ENCODE results near the gene LIMD2. TPM values are rescaled to one million over a fixed set of nuclear protein-coding genes. Genes with fewer than 3 reads are reported as not detected.
"Not testable (repeated sequence)": the region's sequence is repeated elsewhere in the genome, so short reads cannot be mapped to it uniquely, and the experiment has no call there.

LIMD2 gene
- 38.4 TPM for polyA plus RNA-seq (2013, experiment 1 of 2; ENCODE audit: insufficient read length)
- 40.5 TPM for polyA plus RNA-seq (2013, experiment 2 of 2; ENCODE audit: insufficient read length)

DNA sequence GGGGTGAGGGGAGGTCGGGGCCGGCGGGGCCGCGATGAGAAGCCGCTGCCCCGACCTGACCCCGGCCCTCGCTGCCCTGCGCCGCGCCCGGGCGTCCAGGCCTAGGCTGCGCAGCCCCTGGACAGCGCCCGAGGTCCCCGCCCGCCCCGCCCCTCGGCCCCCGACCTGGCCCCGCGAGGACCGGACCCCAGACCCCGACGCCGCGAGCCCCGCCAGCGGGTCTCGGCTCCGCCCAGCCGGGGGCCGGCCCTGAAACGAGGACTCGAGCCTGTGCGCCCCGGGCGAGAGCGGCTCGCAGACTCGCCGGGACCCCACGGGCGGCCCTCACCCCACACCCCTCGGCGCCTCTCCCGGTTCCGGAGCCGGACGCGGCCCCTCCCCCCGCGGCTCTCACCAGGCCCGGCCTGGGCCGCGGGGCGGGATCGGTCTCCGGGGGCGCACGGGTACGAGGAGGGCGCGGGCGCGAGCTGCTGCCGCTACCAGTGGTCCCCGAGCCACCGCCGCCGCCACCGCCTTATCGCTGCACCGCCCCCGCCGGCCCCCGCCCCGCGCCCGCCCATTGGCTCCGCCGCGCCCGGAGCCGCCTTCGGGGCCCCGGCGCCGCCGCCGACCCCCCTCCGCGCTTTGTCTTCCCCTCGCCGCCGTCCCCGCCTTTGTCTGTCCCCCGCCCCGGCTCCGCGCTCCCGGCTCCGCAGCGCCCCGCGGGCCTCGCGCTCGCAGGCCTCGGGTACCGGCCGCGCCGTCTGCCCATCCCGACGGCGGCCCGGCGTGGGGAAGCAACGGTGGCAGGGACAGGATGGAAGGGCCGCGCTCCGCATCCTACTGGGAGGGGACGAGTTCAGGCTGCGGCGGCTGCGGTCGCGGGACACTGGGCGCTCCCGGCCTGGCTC lies at the start of gene LIMD2:
LIMD2 (minus strand) TSS at position 488 of the 890 bp plus-strand sequence. CDS start 827 bp downstream, outside the sequence.
- peak; percentile 69 for DNase-seq

DNA sequence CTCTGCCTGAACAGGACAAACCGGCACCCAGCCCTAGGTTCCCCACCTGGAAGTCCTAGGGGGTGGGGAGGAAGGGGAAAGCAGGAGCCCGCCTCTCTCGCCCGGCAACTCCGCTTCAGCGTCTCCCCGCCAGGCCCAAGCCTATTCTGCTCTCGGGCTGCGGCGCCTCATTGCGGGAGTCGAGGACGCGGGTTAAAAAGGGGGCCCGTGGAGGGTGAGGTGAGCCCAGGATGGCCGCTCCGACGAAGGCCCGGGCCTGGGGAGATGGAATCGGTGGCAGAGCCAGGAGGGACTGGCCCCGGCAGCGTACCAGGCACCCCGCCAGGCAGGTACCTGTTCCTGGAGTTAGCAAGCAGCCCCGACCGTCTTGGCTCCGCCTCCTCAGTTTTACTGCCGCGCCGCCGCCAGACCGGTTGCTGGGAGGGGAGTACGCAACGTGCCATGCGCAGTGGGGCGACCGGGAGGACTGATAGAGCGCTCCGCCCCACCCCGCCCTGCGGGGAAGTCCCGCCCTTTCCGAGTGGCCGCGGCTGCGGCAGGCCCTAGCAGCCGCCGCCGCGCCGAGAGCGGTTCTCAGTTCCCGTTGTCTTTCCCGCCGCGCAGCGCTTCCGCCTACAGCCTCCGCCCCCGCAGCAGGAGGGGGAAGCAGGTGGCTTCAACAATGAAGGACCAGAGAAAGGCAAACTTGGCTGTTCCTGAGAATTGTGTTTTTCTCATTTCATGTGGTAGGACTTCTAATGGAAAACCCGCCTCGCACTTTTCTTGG lies 41.7 kb upstream of the LIMD2 start, which contains the start of gene STRADA:
STRADA (minus strand) TSS at position 392 of the 766 bp plus-strand sequence. CDS start 13,430 bp downstream, outside the sequence.
- peak; percentile 96 for DNase-seq

DNA sequence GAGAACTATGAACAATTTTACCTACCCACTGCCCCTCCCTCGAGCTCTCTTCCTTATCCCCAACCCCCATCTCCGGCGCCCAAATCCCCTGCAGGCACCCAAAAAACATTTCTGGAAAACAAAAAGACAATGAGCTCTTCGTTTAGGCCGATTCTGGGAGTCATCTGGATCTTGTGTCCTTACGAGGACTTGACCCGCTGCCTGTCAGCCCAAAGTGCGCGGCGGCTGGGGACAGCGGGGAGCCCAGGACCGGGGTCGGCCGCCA lies 41.1 kb upstream of the LIMD2 start:
- no peak for DNase-seq

DNA sequence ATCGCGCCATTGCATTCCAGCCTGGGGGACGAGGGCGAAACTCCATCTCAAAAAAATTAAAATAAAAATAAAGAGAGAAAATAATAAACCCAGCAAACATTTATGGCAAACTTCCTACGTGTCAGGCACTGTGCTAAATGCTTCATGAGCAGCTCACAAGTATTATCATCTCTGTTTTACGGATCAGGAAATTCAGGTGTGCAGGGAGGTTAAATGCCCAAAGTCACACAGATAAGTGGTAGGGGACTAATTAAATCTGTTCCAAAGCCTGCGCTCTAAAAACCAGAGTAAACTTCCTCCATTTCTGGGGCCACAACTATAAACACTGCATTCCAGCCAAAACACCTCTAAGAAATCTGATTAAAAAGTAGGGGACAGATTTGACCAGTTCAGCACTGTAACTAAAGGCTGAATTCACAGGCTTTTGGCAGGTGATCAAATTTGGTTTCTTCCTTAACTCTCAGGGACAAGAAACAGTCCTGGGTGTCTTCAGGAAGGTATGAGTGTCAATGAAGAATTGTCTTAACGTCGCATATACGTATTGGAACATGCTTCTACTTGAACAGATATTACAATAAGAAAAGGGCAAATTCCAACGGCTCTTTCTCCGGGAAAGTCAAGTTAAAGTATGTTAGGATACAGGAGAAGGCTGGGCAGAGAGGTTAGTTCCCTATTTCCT lies 40.7 kb upstream of the LIMD2 start:
- no peak for DNase-seq

DNA sequence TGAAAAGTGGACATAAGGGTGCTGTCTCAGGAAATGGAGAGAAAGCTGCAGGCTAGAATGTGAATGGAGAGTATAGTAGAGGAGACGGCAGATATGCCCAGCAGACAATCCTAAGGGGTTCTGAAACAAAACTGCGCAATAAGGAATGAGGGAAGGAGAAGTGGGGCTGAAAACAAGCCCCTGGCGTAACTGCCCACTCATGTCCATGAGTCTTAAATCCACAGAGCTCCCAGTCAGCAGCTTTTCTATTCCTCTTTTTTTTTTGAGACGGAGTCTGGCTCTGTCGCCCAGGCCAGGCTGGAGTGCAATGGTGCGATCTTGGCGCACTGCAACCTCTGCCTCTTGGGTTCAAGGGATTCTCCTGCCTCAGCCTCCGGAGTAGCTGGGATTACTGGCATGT lies 35.8 kb upstream of the LIMD2 start:
- no peak for DNase-seq

DNA sequence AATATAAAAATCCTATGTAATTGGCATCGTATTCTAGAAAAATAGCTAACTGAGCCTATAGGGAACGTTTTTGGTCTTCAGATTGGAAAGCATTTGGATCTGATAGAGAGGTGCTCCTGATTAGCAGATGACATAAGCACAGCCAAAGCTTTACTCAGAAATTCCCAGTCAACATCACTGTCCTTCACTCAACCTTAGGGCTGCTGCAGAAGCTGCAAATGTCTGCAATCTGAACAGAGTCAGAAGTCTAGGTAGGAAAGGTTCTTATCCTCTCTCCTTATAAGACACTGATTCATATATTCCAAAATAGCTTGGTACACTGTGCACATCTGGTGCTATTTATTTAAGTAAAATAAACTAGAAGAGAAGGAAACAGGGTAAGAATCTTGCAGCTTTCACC lies 22.5 kb upstream of the LIMD2 start:
- DNase-seq, result no peak

DNA sequence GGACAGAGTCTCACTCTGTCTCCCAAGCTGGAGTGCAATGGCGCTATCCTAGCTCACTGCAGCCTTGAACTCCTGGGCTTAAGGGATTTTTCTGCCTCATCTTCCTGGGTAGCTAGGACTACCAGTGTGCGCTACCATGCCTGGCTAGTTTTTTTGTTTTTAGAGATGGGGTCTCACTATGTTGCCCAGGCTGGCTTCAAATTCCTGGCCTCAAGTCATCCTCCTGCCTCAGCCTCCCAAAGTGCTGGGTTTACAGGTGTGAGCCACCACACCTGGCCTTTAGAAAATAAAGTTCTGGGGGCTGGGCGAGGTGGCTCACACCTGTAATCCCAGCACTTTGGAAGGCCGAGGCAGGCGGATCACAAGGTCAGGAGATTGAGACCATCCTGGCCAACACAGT lies 20.3 kb upstream of the LIMD2 start:
- DNase-seq, result not testable (repeated sequence)

DNA sequence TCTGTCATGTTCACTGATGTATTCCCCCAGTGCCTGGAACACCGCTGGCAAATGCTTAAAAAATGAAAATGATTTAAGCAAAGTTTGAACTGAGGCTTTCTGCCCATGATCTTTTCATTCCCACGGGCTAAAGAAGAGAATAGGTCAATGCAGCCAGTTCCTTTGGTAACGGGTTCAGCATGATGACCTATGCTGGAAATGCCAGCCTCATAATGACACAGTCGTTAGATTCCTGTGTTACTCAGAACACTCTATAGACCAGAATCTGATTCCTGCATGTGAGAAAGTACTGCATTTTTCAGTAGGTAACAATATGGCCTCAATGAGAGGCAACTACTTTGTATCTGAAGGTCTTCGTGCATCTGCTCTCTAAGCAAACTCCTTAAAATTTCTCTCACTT lies 19.1 kb upstream of the LIMD2 start:
- DNase-seq, result no peak

DNA sequence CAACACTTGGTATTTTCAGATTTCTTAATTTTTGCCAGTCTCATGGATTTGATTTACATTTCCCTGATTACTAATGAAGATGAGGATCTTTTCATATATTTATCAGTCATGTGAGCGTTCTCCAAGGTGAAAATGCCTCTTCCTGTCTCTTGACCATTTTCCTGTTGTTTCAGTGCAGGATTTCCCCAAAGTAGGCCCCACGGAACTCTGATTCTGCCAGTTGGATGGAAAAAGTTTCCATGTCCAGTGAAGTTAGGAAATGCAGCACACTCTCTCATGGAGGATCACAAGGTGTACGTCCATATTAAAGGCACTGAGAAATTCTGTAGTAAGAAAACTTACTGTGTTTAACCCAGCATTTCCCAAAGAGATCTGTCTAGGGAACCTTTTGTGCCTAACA lies 16.5 kb upstream of the LIMD2 start:
- no peak for DNase-seq

DNA sequence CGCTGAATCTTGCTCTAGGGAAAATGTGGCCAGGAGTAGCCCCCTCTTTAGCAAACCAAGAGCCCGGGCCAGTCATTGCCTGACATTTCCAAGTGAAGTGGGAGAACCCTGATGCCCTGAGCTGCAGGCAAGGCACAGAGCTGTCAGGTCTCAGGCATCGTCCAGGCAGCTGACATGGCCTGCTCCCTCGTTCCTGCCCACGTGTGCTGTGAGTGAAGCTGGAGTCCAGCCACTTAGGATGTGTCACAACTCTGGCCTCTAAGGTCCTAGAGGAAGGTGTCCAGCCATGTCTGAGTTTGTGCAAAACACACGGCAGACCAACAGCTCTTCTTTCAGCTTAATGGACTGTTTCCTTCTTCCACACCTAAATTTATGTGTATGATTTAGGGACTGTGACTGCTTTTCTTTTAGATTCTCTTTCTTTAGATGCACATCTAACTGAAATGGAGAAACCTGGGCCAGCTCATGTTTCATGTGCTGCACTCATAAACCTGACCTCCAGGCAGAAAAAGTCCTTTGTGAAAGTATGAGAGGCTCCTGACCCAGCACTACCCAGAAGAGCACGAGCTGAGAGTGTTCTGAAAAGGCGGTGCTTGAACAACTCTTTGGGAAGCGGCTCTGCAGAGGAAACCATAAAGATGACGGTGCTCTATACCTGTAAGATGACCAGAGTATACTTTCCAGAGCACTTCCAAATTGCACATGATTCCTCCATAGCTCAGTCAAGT lies 14.8 kb upstream of the LIMD2 start:
- DNase-seq, result no peak

DNA sequence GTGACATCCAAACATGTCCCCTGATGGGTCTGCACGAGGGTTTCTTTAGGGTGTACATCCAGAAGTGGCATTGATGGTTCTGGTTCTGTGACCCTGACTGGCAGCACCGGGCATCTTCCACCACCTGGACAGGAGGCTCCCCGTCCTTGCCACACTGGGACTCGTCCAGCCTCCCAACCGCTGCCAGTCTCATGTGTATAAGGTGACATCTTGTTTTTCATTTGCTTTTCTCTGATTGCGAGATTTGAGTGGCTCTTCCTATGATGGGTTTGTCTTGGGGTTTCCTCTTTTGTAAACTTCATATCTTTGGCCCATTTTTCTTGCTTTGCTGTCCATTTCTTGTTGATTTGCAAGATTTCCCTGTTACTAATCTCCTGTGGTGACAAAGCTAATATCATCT lies 9.2 kb upstream of the LIMD2 start:
- no peak for DNase-seq

DNA sequence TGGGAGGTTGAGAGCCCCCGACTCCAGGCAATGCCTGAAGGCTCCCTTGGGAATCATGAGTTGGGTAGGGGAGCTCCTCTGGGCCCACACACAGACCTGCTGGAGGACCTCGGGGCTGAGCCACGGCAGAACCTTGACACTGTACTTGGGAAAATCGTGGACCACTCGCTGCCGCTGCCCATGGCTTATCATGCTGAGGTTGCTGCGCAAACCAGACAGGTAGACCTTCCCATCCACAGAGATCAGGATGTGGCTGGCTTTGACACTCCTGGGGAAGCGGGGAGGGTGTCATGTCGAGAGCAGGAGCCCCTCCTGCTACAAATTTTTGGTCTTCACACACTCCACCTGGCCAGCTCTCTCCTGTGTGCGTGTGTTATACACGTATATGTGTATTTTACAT lies 7.2 kb upstream of the LIMD2 start:
- no peak for DNase-seq

DNA sequence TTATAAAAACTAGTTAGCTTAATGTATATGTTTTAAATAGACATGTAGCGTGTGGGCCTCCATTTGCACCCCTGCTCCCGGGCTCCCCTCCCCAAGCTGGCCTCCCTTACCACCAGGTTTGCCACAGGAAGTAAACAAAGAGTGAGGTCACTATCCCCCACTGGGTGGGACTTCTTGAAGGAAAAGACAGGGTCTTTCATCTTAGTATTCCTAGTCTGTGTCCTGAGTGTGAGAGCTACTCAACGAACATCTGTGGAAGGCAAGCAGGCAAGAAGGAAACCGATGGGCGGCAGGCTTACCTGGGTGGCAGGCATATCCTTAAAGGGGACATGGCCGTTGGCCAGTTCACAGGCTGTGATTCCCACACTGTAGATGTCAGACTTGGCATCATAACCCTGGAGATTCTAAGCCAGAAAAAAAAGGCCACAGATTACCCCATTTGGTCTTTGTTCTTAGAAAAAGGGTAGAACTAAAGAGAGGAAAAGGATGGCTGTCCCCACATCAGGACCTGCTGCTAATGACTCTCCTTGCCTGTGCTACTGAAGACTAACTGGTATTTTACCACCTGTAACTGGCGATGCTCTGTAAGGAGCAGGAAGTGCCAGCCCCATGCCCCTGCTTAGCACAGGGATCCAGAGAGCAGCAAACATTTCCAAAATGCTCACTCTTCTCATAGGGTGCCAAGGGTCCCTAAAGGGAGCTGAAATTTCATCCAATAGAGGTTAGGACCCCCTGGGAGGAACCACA lies 6.6 kb upstream of the LIMD2 start:
- DNase-seq, result no peak

DNA sequence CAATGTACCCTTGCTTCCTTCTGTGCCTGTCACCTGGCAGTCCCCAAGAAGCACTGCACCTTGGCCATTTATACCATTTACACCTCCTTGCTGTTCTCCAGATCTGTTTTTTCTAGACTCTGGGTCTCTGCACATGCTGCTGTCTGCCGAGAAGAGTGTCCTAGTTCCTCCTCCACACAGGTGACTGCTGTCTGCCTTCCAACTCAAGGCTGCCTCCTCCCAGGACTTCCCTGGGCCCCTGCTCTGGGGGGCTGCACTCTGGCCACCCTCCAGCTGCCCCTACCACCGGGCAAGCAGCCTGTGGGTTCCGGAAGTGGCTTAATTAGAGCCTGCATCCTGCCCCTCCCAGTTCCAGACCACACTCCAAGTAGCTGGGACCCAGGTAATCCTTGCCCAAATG lies 5.7 kb upstream of the LIMD2 start:
- no peak for DNase-seq

DNA sequence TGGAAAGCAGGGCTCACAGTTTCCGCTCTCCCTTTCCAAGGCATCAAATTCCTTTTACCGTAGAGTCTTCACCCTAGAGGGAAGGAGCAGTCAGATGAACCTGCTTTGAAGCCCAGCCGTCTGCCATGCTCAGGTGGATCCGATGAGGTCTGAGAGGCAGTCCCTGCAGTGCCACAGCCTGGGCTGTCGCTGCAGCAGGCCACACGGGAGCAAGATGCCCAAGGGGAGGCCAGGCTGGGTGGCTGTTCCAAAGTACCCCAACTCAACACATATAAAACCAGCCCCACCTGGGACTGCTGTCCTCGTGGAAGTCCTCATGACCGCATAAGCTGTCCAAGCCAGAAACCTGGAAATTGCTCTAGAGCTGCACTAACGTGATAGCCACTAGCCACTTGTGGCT lies 4.9 kb upstream of the LIMD2 start:
- DNase-seq, result no peak

DNA sequence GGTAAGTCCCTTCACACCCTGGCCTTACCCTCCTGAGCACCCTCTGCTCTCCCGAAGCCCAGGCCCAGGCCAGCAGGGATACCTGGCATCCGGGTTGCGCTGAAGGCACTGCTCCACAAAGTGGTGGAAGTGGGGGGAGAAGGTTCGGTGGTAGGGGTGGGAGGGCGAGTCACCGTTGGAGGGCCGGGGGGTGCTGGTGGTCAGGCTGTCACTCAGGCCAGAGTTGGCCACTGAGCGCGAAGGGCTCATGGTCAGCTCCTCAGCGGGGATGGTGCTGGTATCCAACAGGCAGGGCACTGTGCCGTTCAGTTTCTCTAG lies 4.3 kb upstream of the LIMD2 start:
- no peak for DNase-seq

DNA sequence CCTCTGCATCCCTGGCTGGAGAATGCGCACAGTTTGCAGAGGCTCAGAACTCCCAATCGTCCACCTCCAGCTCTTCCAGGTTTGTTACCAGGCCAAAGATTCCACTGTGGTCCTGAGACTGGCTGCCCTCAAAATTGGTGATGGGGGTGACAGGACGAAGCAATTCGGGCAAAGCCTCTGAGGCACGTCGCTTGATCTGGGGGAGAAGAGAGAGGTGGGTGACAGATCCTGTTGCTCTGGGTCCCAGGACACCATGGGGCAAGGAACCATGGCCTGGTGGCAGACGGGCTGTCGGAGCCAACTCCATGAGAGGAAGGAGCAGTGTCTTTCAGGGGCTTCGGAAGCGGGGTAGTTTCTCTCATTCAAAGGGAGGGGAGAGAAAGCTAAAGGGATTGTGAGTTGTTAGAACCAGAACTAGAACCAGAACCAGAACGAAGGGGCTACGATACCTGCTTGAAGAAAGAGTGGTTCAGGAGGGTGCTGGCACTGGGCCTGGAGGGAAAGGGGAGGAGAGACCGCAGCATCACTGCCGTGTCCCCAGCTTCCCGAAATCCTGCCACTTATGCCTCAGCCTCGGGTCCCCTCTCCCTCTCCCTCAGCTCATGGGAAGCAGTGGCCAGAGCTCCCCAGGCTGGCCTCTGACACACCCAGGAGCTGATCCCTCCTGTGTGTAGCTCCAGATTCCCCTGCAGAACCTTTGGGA lies 3.8 kb upstream of the LIMD2 start:
- no peak for DNase-seq

DNA sequence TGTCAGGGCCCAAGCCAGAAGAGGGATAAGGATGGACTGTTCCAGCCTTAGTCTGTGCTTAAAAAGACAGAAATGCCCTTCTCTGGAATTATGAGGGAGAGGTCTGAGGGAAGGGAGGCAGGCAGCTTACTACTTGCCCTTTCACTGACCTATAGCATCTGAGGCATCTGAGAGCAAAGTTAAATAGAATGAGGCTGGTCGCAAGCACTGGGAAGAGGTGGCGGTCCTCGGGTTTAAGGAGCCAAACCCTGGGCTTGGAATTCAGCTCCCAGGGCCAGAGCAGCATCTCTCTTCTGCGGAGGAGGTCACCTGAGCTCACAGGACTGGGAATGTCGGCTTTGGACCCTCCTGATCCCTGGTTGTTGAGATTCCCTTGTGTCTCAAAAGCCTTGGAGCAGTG lies 3.1 kb upstream of the LIMD2 start:
- DNase-seq, result no peak

DNA sequence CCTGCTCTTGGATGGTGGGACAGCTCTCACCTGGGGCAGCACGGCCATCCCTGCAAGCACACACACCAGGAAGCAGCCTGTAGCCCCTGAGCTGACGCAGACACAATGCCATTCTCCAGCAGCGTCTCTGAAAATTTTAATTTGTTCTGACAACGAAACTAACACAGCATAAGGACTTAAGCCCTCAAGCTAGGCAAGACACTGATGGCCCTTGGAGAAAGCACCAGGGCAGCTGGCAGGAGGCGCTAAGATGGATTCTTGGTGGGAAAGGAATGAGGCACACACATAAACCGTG lies 2.7 kb upstream of the LIMD2 start:
- no peak for DNase-seq

DNA sequence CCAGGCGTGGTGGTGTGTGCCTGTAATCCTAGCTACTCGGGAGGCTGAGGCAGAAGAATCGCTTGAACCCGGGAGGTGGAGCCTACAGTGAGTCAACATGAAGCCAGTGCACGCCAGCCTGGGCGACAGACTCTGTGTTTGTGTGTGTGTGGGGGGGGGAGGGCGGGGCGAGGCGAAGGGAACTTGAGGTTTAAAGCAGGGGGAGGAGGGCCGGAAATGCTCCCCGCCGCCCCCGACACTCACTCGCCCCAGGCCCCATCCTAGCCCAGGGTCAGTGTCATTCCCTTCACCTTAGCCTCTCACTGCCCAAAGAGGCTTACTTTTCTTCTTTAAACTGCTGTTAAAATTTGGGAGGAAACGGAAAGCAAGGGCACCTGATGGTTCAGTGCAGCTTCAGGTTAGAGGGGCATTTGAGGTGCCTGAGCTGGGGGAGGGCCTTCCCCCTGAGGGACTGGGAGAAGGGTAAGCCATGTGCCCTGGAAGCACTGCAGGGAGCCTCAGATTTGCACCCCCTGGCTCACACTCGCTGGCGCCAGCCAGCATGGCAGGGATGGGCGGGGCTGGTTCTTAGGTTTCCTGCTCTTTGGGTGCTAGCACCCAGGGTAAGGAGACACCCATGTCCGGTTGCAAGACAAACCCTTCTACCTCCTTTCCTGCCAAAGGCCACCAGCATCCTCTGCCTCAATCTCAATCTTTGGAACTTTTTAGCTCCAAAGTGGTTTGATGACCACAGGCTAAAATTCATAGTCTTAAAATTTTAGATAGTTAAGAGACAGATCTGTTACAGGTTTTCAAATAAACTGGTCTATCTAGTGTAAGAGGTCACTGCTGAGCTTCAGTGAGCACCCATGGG lies 2.2 kb upstream of the LIMD2 start:
- DNase-seq, result no peak

DNA sequence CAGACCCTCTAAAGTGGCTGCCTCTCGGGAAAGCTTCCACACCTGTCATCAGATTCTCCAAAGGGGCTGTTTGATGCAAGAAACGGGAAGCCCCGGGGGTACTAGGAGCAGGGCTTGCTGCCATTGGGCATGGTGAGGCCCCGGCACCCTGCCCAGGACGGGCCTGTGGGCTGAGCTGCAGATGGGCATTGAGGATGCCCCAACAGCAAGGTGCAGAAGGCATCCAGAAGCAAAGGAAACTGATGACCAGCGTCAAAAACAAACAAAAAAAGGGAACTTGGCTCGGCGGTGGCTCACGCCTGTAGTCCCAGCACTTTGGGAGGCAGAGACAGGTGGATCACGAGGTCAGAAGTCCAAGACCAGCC lies 1.5 kb upstream of the LIMD2 start:
- no peak for DNase-seq
